Keratinocyte (primary cell): ENCODE results near the gene PRELID1. TPM values are rescaled to one million over a fixed set of nuclear protein-coding genes. Genes with fewer than 3 reads are reported as not detected.
"Not testable (repeated sequence)": the region's sequence is repeated elsewhere in the genome, so short reads cannot be mapped to it uniquely, and the experiment has no call there.

Experiments
- DNase-seq: peaks from one replicate; pipeline ENCODE4 v3.0.0-alpha.2; 2011; ENCODE audit warnings: low read depth, missing footprints, low spot score
- FAIRE-seq: peaks from 2 replicates; lab custom pipeline; 2011; peaks lifted over from hg19 to GRCh38; lab: Jason Lieb, UNC
- H2AFZ ChIP-seq: 2 replicates; pipeline ENCODE4 v1.6.0; 2012; ENCODE audit warnings: low read length, control low read depth, inconsistent platforms; ENCODE audit not compliant: control insufficient read depth
- H3K27ac ChIP-seq: 2 replicates; pipeline ENCODE4 v1.5.1; 2011; ENCODE audit warnings: low read length; ENCODE audit not compliant: control insufficient read depth, insufficient read depth
- H3K27me3 ChIP-seq: 3 replicates; pipeline ENCODE4 v1.6.0; 2011; ENCODE audit warnings: low read length; ENCODE audit not compliant: control insufficient read depth, insufficient read depth; ENCODE audit errors: extremely low read depth
- H3K36me3 ChIP-seq, 2 experiments: 2 replicates in 1 of 2; 3 replicates in 1 of 2; pipeline ENCODE4 v1.5.1; 2011; ENCODE audit warnings: low read length in 2 of 2, mild to moderate bottlenecking in 1 of 2; ENCODE audit not compliant: control insufficient read depth in 2 of 2, insufficient read depth in 2 of 2; ENCODE audit errors: extremely low read depth in 1 of 2
- H3K4me1 ChIP-seq: 3 replicates; pipeline ENCODE4 v1.5.1; 2011; ENCODE audit warnings: low read length; ENCODE audit not compliant: control insufficient read depth, insufficient read depth; ENCODE audit errors: extremely low read depth
- H3K4me2 ChIP-seq: 3 replicates; pipeline ENCODE4 v1.6.0; 2011; ENCODE audit warnings: low read depth, low read length; ENCODE audit not compliant: control insufficient read depth, insufficient read depth; ENCODE audit errors: extremely low read depth
- H3K4me3 ChIP-seq, 3 experiments: fragments of 200-600 bp in 1 of 3; sonication (generic) in 1 of 3; 2 replicates in 2 of 3; 3 replicates in 1 of 3; pipeline ENCODE4 v1.5.1; 2011 to 2016; ENCODE audit warnings: low read length in 3 of 3, mild to moderate bottlenecking in 3 of 3, control low read depth in 2 of 3, inconsistent platforms in 1 of 3, low read depth in 1 of 3, mixed read lengths in 1 of 3, mixed run types in 1 of 3, moderate library complexity in 1 of 3; ENCODE audit not compliant: control insufficient read depth in 2 of 3, insufficient read depth in 2 of 3; ENCODE audit errors: extremely low read depth in 1 of 3
- H3K79me2 ChIP-seq: 2 replicates; pipeline ENCODE4 v1.6.0; 2012; ENCODE audit warnings: low read length; ENCODE audit not compliant: control insufficient read depth, insufficient read depth
- H3K9ac ChIP-seq: 3 replicates; pipeline ENCODE4 v1.6.0; 2011; ENCODE audit warnings: low read length; ENCODE audit not compliant: control insufficient read depth, insufficient read depth; ENCODE audit errors: extremely low read depth
- H3K9me1 ChIP-seq: 3 replicates; pipeline ENCODE4 v1.6.0; 2011; ENCODE audit warnings: low read length; ENCODE audit not compliant: control insufficient read depth, insufficient read depth; ENCODE audit errors: extremely low read depth
- H3K9me3 ChIP-seq: 2 replicates; pipeline ENCODE4 v1.5.1; 2012; ENCODE audit warnings: low read depth, low read length; ENCODE audit not compliant: control insufficient read depth
- H4K20me1 ChIP-seq: 3 replicates; pipeline ENCODE4 v1.6.0; 2011; ENCODE audit warnings: low read length; ENCODE audit not compliant: control insufficient read depth, insufficient read depth; ENCODE audit errors: extremely low read depth
- CTCF ChIP-seq, 3 experiments: IDR thresholded peaks in 1 of 3; conservative IDR thresholded peaks in 1 of 3; optimal IDR thresholded peaks in 1 of 3; 2 replicates in 2 of 3; 3 replicates in 1 of 3; pipeline versions ENCODE3 to v1.5.1; 2011; ENCODE audit warnings: low read length in 3 of 3, mild to moderate bottlenecking in 3 of 3, moderate library complexity in 2 of 3, control low read depth in 1 of 3, inconsistent platforms in 1 of 3; ENCODE audit not compliant: insufficient read depth in 2 of 3; ENCODE audit errors: extremely low read depth in 1 of 3
- EZH2 ChIP-seq: IDR thresholded peaks from one replicate; pipeline ENCODE4 v1.6.1; 2012; ENCODE audit warnings: inconsistent platforms, mild to moderate bottlenecking, low read length, moderate library complexity
- dilution Hi-C: fragments of 300-500 bp; cut with MboI; formaldehyde crosslinking; loops from one replicate; pipeline ENCODE4 v1.7.0; 2020; ENCODE audit warnings: low sequenced_read_pairs; ENCODE audit not compliant: extremely low pct_ligation_motif_present
- polyA plus RNA-seq, 5 experiments: library from polyadenylated mRNA; depleted of rRNA in 3 of 5; stranded (reverse) in 3 of 5; stranded (forward) in 1 of 5; unstranded in 1 of 5; fragments of >200 nt; gene quantifications; 1 replicate in 1 of 5; 2 replicates in 3 of 5; 3 replicates in 1 of 5; pipeline versions ENCODE4 v1.2.1 to v1.2.3, GENCODE V29; 2011 to 2012; ENCODE audit warnings: missing spikeins in 2 of 5, low read depth in 1 of 5, low replicate concordance in 1 of 5

The PRELID1 gene
- polyA plus RNA-seq, 1 donor (not counting 4 experiments of a cell fraction or from before 2014, with no cell fraction given): 245 TPM

GRCh38 chr5:177339107-177339638 is 35.6 kb downstream of the PRELID1 start:
- no peak overlapping the region for H2AFZ ChIP-seq
- H3K36me3 ChIP-seq: peaks cover 29 to 32% of the 10 kb centered on the region in 2 experiments
- no peaks in the 10 kb centered on the region for H3K9me1 ChIP-seq
- FAIRE-seq (no peak), DNase-seq (no peak)
- H3K4me1 ChIP-seq: no peaks in the 10 kb centered on the region
- H3K4me2 ChIP-seq: no peak overlapping the region
- no peaks in the 10 kb centered on the region for H3K9me3 ChIP-seq
- TF ChIP-seq CTCF (optimal IDR thresholded peaks at IDR 0.05 in 1 of 3, IDR thresholded peaks at IDR 0.05 in 1 of 3, conservative IDR thresholded peaks at IDR 0.05 in 1 of 3; ENCODE audit: extremely low read depth in 1 of 3, insufficient read depth in 2 of 3, low read length in 3 of 3): no peak
- TF ChIP-seq EZH2: no peak
- no peak overlapping the region for H3K4me3 ChIP-seq
- H3K9ac ChIP-seq: no peak overlapping the region
- H3K27ac ChIP-seq: no peak overlapping the region
- H3K27me3 ChIP-seq: no peaks in the 10 kb centered on the region
- dilution Hi-C loops: no loop called here
- peaks cover 4% of the 10 kb centered on the region for H4K20me1 ChIP-seq
- peaks cover 39% of the 10 kb centered on the region for H3K79me2 ChIP-seq

GRCh38 chr5:177343000-177343399 is 39.4 kb downstream of the PRELID1 start:
- peaks cover 13 to 17% of the 10 kb centered on the region in 2 experiments for H3K36me3 ChIP-seq
- not testable (repeated sequence) for H3K27ac ChIP-seq

GRCh38 chr5:177343777-177344176 is 40.2 kb downstream of the PRELID1 start:
- no peak overlapping the region for H3K9ac ChIP-seq
- H3K4me1 ChIP-seq: no peaks in the 10 kb centered on the region
- no peak overlapping the region for H3K27ac ChIP-seq
- TF ChIP-seq EZH2: no peak
- no peak for TF ChIP-seq CTCF (optimal IDR thresholded peaks at IDR 0.05 in 1 of 3, IDR thresholded peaks at IDR 0.05 in 1 of 3, conservative IDR thresholded peaks at IDR 0.05 in 1 of 3; ENCODE audit: extremely low read depth in 1 of 3, insufficient read depth in 2 of 3, low read length in 3 of 3)
- H3K79me2 ChIP-seq: peaks cover 78% of the 10 kb centered on the region
- DNase-seq (no peak), FAIRE-seq (no peak)
- no peaks in the 10 kb centered on the region for H3K27me3 ChIP-seq
- H3K4me3 ChIP-seq: no peak overlapping the region
- dilution Hi-C loops: no loop called here
- H3K4me2 ChIP-seq: no peak overlapping the region
- H4K20me1 ChIP-seq: peaks cover 4% of the 10 kb centered on the region
- H3K36me3 ChIP-seq: peaks cover 10 to 17% of the 10 kb centered on the region in 2 experiments
- no peaks in the 10 kb centered on the region for H3K9me1 ChIP-seq
- H2AFZ ChIP-seq: no peak overlapping the region
- no peaks in the 10 kb centered on the region for H3K9me3 ChIP-seq

More at GRCh38 chr5:177343000-177343399, 39.4 kb downstream of the PRELID1 start:
- H3K4me3 ChIP-seq, H3K9ac ChIP-seq, DNase-seq, H3K9me3 ChIP-seq, FAIRE-seq, H3K4me1 ChIP-seq, H3K27me3 ChIP-seq, H4K20me1 ChIP-seq, H3K9me1 ChIP-seq, H2AFZ ChIP-seq, H3K4me2 ChIP-seq, dilution Hi-C loops: not testable (repeated sequence)
- peaks cover 71% of the 10 kb centered on the region for H3K79me2 ChIP-seq
